Hepatocyte (in vitro differentiated cells): Measurements from ENCODE around the gene ZNF358.

ENCODE experiments used
- CTCF ChIP-seq: fragments of 200-600 bp; sonication (generic); IDR thresholded peaks from 2 replicates; pipeline ENCODE4 v1.5.1; 2016; ENCODE audit warnings: antibody characterized with exemption, mild to moderate bottlenecking; ENCODE audit not compliant: poor library complexity
- EZH2phosphoT487 ChIP-seq: fragments of 200-600 bp; sonication (generic); IDR thresholded peaks from one replicate; pipeline ENCODE4 v1.6.1; 2018; ENCODE audit warnings: antibody characterized with exemption, mild to moderate bottlenecking, low read depth, moderate library complexity; ENCODE audit not compliant: unreplicated experiment, severe bottlenecking

- TF ChIP-seq EZH2phosphoT487, result no peak
- TF ChIP-seq CTCF, result no peak
Measured at GRCh38 chr19:7478173-7478842, 37.6 kb upstream of the ZNF358 start.
